Pancreas (tissue), 10 donors: ENCODE data around the gene CCDC51. TPM values are rescaled to one million over a fixed set of nuclear protein-coding genes. Genes with fewer than 3 reads are reported as not detected.

Experiments used
- ATAC-seq, 4 donors: fragments of 200-7000 bp; cut with Tn5 transposase; one replicate each; pipeline versions ENCODE4 v1.8.0 to v1.9.1; 2020; ENCODE audit warnings: mild to moderate bottlenecking in 4 of 4, moderate library complexity in 4 of 4
- DNase-seq, 6 donors: peaks; one replicate each; pipeline ENCODE4 v3.0.0-alpha.2; 2020
- FAIRE-seq: peaks from 2 replicates; lab custom pipeline; 2012; peaks lifted over from hg19 to GRCh38; lab: Jason Lieb, UNC
- H3K27ac ChIP-seq, 4 donors: fragments of 200-600 bp; sonication (generic); 1 replicate in 3 of 4; 2 replicates in 1 of 4; pipeline versions ENCODE4 v1.5.0 to v1.8.0; 2020
- H3K27me3 ChIP-seq, 4 donors: fragments of 200-600 bp; one replicate each; pipeline ENCODE4 v1.8.0; 2021
- H3K36me3 ChIP-seq, 3 donors: fragments of 200-600 bp; sonication (generic) in 1 of 3; one replicate each; pipeline versions ENCODE4 v1.5.0 to v1.8.0; 2020 to 2021
- H3K4me1 ChIP-seq, 3 donors: fragments of 200-600 bp; one replicate each; pipeline ENCODE4 v1.8.0; 2021
- H3K4me3 ChIP-seq, 4 donors: fragments of 200-600 bp; sonication (generic) in 2 of 4; one replicate each; pipeline versions ENCODE4 v1.5.0 to v1.8.0; 2020 to 2021
- H3K9me3 ChIP-seq, 4 donors: fragments of 200-600 bp; one replicate each; pipeline ENCODE4 v1.8.0; 2021
- WGBS, 2 donors: extraction: QIAGEN DNeasy Blood & Tissue Kit; methylation state at CpG; one replicate each; pipeline ENCODE4 v1.1.7; 2013; 5-methylcytosine and 5-hydroxymethylcytosine counted together
- intact Hi-C, 3 donors: fragments of 100-400 bp; cut with DNase I; formaldehyde crosslinking; loops; one replicate each; pipeline versions ENCODE4 v1.11.1 to v1.14.2; 2022
- polyA plus RNA-seq, 2 donors: library from polyadenylated mRNA; stranded (reverse); fragments of 200-250 nt; gene quantifications; one replicate each; pipeline ENCODE4 v1.2.3, GENCODE V29; 2013
- total RNA-seq, 6 donors: library from RNA; stranded (reverse); fragmentation: NEBNext Ultra II Directional in 4 of 6; extraction: Animal tissue kit (Norgen Biotek cat#: 25700) in 4 of 6; gene quantifications; one replicate each; pipeline versions ENCODE4 v1.2.1 to v1.2.4, GENCODE V29; 2021 to 2023
- TF ChIP-seq, protein P1 (sequence below), 4 donors: fragments of 200-600 bp; sonication (generic) in 3 of 4; IDR thresholded peaks; one replicate each; pipeline versions ENCODE4 v1.5.0 to v1.8.0; 2021; ENCODE audit warnings: antibody characterized with exemption in 4 of 4
- donor health status: healthy with polysubstance abuse.
- donor health status: DM: no; HTN: no; CAD: no; lungs with moderate emphysema.
- donor health status: DM: no; HTN: no; CAD: no.
- donor health status: control.
- donor health status: control.
- donor health status: Bipolar disorder and iron deficiency.
- donor health status: DM: yes; HTN: yes; CAD: no.
- donor health status: DM: no; HTN: no; CAD: no.
- donor health status: DM: no; HTN: no; CAD: no.
- donor health status: DM: yes; HTN: yes; CAD: no.

Gene CCDC51
- total and polyA plus RNA-seq, 8 donors, result 1.6 to 5.8 (median 3.3) TPM

- Histone ChIP-seq H3K9me3 (no peaks in the 10 kb centered on the region), H3K4me1 (peaks cover 25 to 55% (median 37%) of the 10 kb centered on the region in 3 donors), H3K27me3 (no peaks in the 10 kb centered on the region), H3K36me3 (no peaks in the 10 kb centered on the region), H3K27ac (no peak overlapping the region), H3K4me3 (no peak overlapping the region)
- FAIRE-seq (no peak), DNase-seq (peak in 2 of 6 donors; percentile 35 to 77), ATAC-seq (no peak)
- intact Hi-C loops, result loop anchor here in 1 of 3 donors (5.0 kb wide), 1 partner anchor 83 kb away; no protein-coding TSS in a partner anchor
- TF ChIP-seq, protein P1, sequence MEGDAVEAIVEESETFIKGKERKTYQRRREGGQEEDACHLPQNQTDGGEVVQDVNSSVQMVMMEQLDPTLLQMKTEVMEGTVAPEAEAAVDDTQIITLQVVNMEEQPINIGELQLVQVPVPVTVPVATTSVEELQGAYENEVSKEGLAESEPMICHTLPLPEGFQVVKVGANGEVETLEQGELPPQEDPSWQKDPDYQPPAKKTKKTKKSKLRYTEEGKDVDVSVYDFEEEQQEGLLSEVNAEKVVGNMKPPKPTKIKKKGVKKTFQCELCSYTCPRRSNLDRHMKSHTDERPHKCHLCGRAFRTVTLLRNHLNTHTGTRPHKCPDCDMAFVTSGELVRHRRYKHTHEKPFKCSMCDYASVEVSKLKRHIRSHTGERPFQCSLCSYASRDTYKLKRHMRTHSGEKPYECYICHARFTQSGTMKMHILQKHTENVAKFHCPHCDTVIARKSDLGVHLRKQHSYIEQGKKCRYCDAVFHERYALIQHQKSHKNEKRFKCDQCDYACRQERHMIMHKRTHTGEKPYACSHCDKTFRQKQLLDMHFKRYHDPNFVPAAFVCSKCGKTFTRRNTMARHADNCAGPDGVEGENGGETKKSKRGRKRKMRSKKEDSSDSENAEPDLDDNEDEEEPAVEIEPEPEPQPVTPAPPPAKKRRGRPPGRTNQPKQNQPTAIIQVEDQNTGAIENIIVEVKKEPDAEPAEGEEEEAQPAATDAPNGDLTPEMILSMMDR (IDR thresholded peaks at IDR 0.05), result no peak
- 80 to 83% methylated on average over 29 of the region's 29 CpGs for WGBS, 2 donors
Observed at GRCh38 chr3:48469046-48469915, 29.4 kb upstream of the CCDC51 start.

DNA sequence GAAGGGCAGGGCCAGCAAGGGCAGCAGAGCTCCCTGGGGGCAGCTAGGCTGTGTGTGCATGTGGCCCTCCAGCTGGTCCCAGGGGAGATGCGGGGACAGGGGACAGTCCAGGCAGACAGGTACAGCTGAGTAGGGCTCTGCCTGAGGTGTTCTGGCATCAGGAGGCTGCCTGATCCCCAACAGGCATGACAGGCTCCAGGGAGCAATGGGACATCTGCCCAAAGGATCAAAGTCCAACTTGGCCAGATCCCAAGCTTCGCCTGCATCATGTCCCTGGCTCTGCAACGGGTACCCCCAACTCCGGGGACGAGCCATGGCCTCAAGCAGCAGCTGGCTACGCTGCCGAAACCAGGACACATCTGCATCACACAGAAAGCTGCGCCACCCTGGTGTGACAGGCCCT, 28.4 kb upstream of the CCDC51 start:
- no peaks in the 10 kb centered on the region for H3K27me3 ChIP-seq
- no peaks in the 10 kb centered on the region for H3K9me3 ChIP-seq
- DNase-seq (peak in 4 of 6 donors; percentile 57 to 73 (median 64)), ATAC-seq (no peak), FAIRE-seq (no peak)
- TF ChIP-seq, protein P1 (IDR thresholded peaks at IDR 0.05), result no peak
- H3K4me3 ChIP-seq, result no peak overlapping the region
- H3K36me3 ChIP-seq, result no peaks in the 10 kb centered on the region
- H3K4me1 ChIP-seq, result peaks cover 25 to 51% (median 35%) of the 10 kb centered on the region in 3 donors
- intact Hi-C loops, result loop anchor here in 1 of 3 donors (5.0 kb wide), 1 partner anchor 84 kb away; no protein-coding TSS in a partner anchor
- peak overlapping the region; percentile 18 to 100 (median 74) for H3K27ac ChIP-seq
- WGBS, 2 donors, result 31 to 32% methylated on average over 8 of the region's 8 CpGs

GRCh38 chr3:48467473-48468267, 27.8 kb upstream of the CCDC51 start:
- FAIRE-seq, result no peak
- Histone ChIP-seq H3K36me3 (no peaks in the 10 kb centered on the region), H3K27me3 (no peaks in the 10 kb centered on the region), H3K4me3 (peak overlapping the region in 2 of 4 donors; percentile 36 to 54), H3K9me3 (no peaks in the 10 kb centered on the region), H3K27ac (peak overlapping the region; percentile 99 to 100 (median 100)), H3K4me1 (peaks cover 25 to 48% (median 33%) of the 10 kb centered on the region in 3 donors)
- WGBS, 2 donors, result 51 to 53% methylated on average over 7 of the region's 7 CpGs
- intact Hi-C loops, result loop anchor here in 1 of 3 donors (5.0 kb wide), 1 partner anchor 85 kb away; no protein-coding TSS in a partner anchor
- peak in 1 of 6 donors; percentile 32 for DNase-seq
- no peak for ATAC-seq
- TF ChIP-seq, protein P1 (IDR thresholded peaks at IDR 0.05), result no peak

DNA sequence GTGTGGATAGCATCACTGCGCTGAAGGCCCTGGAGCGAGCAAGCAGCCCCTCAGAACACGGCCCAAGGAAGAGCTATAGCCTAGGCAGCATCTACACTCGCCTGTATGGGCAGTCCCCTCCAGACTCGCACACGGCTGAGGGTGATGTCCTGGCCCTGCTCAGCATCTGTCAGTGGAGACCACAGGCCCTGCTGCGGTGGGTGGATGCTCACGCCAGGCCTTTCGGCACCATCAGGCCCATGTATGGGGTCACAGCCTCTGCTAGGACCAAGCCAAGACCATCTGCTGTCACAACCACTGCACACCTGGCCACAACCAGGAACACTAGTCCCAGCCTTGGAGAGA, 27.2 kb upstream of the CCDC51 start:
- FAIRE-seq (no peak), ATAC-seq (no peak), DNase-seq (peak in 1 of 6 donors; percentile 76)
- Histone ChIP-seq H3K9me3 (no peaks in the 10 kb centered on the region), H3K27me3 (no peaks in the 10 kb centered on the region), H3K27ac (peak overlapping the region; percentile 99 to 100 (median 100)), H3K4me1 (peaks cover 22 to 45% (median 31%) of the 10 kb centered on the region in 3 donors), H3K4me3 (peak overlapping the region in 3 of 4 donors; percentile 12 to 54 (median 36)), H3K36me3 (no peaks in the 10 kb centered on the region)
- intact Hi-C loops, result loop anchor here in 1 of 3 donors (5.0 kb wide), 1 partner anchor 85 kb away; no protein-coding TSS in a partner anchor
- TF ChIP-seq, protein P1 (IDR thresholded peaks at IDR 0.05), result no peak
- WGBS, 2 donors, result 67 to 75% methylated on average over 9 of the region's 9 CpGs
